ENCODE results near the gene MCRIP1.

Gene MCRIP1

DNA sequence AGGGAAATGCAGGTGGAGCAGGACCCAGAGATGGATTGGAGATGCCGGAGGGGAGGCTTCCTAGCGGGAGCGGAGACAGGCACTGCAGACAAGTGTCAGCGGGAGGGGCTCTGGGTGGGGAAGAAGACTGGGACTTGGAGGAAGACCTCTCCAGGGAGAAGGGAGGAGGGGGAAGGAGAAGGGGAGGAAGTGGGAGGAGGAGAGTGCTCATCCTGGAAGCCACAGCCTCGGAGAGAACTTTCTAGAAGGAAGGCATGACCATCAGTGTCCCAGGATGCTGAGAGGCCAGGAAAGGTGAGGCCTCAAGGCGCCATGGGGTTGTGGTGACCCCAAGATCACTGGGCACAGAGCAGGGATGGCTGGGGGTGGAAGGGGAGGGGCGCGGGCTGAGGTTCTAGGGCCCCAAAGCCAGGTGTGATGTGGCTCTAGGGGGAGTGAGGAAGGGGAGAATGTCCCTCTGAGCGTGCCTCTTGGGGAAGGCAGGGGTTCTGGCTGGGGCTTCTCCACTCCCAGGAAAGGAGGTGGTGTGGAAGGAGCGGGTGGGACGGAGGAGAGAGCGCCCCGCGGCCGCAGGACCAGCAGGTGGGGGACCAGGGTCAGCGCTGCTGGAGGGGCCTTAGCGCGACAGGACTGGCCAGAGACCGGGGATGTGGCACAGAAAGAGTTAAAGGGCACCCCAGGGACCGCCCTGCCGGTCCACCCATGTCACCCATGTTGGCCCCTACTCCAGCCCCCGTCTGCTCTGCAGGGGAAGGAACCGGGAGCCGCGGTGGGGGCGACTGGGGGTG lies 30.0 kb downstream of the MCRIP1 start:
- DNase-seq, result no peak

DNA sequence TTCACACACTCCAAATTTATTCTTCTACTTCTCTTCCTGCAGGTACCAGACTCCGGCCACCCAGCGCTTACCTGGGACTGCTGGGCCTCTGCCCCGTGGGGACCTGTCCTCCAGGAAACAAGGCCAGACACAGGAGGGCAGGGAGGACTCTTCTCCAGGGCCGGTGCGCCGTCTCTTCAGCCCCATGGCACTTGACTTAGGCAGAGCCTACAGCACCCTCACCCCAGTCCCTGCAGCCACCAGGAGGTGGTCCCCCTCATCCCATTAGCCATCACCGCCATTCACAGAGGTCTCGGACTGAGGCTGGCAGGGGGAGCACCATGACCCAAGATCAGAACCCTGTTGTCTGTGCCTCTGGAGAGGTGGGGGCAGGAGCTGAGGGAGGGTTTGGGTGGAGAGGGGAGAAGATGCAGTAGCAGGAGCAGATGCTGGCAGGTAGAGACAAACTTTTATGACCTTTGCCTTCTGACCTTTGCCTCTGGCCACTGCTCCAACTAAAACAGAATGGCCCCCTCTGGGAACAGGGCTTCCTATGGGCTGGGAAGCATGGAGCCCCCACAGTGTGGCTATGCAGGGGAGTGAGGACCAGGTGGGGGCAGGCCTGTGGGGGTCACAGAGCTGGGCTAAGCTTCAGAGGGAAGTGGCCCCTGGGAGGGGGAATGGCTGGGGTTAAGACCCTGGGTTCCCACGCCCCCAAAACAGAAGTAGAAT lies 30.9 kb downstream of the MCRIP1 start:
- DNase-seq, result no peak

DNA sequence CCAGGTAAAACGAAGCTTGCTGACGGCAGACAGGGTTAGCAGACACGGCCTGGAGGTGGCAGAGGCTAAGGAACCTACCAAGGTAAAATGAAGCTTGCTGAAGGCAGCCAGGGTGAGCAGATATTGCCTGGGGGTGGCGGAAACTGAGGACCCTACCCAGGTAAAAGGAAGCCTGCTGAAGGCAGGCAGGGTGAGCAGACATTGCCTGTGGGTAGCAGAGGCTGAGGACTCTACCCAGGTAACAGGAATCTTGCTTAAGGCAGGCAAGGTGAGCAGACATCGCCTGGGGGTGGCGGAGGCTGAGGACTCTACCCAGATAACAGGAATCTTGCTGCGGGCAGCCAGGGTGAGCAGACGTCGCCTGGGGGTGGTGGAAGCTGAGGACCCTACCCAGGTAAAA lies 31.8 kb downstream of the MCRIP1 start:
- no peak for DNase-seq

DNA sequence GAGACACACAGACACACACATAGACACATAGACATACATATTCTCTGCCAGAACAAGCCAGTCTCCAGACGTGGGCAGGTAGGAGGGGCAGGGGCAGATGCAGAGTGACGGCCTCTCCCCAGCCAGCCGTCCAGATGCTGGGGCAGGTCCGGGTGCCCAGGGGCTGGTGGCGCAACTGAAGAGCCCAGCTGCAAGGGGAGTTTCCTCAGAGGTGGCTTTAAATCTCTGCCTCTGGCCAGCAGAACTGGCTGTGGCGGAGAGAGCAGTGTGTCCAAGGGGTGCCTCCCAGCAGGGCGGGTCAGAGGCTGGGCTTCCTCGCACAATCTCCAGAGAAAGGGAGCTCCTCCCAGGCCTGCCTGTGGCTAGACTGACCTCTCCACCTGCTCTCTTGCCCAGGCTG lies 38.6 kb downstream of the MCRIP1 start:
- DNase-seq, result no peak

GRCh38 chr17:81794074-81794476 lies 39.0 kb downstream of the MCRIP1 start:
- DNase-seq, result no peak

DNA sequence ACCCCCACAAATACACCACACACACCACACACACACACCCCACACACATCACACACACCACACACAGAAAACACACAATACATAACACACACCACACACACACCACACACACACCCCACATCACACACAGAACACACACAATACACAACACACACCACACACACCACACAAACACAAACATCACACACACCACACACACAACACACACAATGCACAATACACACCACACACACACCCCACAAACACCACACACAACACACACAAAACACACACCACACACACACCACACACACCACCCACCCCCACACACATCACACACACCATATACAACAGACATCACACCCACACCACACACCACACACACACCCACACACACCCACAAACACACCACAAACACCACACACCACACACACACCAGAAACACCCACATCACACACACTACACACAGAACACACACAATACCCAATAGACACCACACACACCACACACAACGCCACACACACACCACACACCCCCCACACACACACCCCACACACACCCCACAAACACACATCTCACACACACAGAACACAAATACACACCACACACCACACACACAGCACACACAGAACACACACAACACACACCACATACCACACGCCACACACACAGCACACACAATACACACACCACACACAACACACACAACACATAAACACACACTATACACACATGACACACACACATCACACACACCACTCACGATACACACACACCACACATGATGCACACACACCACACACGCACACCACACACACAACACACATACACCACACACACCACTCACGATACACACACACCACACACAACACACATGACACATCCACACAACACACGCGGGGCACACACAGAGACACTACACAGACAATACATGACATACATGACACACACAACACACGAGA lies 40.1 kb downstream of the MCRIP1 start:
- DNase-seq, result no peak

All from activated CD4-positive, alpha-beta T cell treated with anti-CD3 and anti-CD28 coated beads, Interleukin-2, amount 50 U/mL, for 4 hours (primary cell).